Fibroblast of lung (primary cell): ENCODE results near the gene DLG2. TPM values are rescaled to one million over a fixed set of nuclear protein-coding genes. Genes with fewer than 3 reads are reported as not detected.

Source experiments
- DNase-seq, 2 donors: peaks; one replicate each; pipeline versions ENCODE4 v3.0.0 to v3.0.0-alpha.2; 2010; ENCODE audit warnings: low read depth in 2 of 2
- H2AFZ ChIP-seq: 2 replicates; pipeline ENCODE4 v1.5.1; 2012; ENCODE audit warnings: low read length, control low read depth, inconsistent platforms
- H3K27ac ChIP-seq: 2 replicates; pipeline ENCODE4 v1.5.1; 2011; ENCODE audit warnings: low read length, control low read depth; ENCODE audit not compliant: insufficient read depth
- H3K27me3 ChIP-seq: 2 replicates; pipeline ENCODE4 v1.5.1; 2011; ENCODE audit warnings: mild to moderate bottlenecking, low read length; ENCODE audit not compliant: control insufficient read depth, insufficient read depth
- H3K36me3 ChIP-seq: 2 replicates; pipeline ENCODE4 v1.5.1; 2011; ENCODE audit warnings: low read length; ENCODE audit not compliant: control insufficient read depth, insufficient read depth
- H3K4me1 ChIP-seq: 2 replicates; pipeline ENCODE4 v1.5.1; 2011; ENCODE audit warnings: low read length; ENCODE audit not compliant: control insufficient read depth, insufficient read depth; ENCODE audit errors: extremely low read depth
- H3K4me2 ChIP-seq: 2 replicates; pipeline ENCODE4 v1.5.1; 2011; ENCODE audit warnings: low read length, control low read depth; ENCODE audit not compliant: insufficient read depth; ENCODE audit errors: extremely low read depth
- H3K4me3 ChIP-seq, 4 experiments: fragments of 200-600 bp in 1 of 4; sonication (generic) in 1 of 4; replicated peaks in 1 of 4; 2 replicates each; pipeline ENCODE4 v1.5.1; 2011 to 2016; ENCODE audit warnings: low read length in 4 of 4, low read depth in 3 of 4, mild to moderate bottlenecking in 3 of 4, control low read depth in 2 of 4, inconsistent platforms in 1 of 4, mixed read lengths in 1 of 4; ENCODE audit not compliant: insufficient read depth in 1 of 4; ENCODE audit errors: control extremely low read depth in 1 of 4
- H3K79me2 ChIP-seq: 2 replicates; pipeline ENCODE4 v1.5.1; 2012; ENCODE audit warnings: mild to moderate bottlenecking, low read length, inconsistent platforms; ENCODE audit not compliant: control insufficient read depth, insufficient read depth
- H3K9ac ChIP-seq: 2 replicates; pipeline ENCODE4 v1.5.1; 2011; ENCODE audit warnings: mild to moderate bottlenecking, low read length, control low read depth; ENCODE audit not compliant: insufficient read depth
- H3K9me3 ChIP-seq: 2 replicates; pipeline ENCODE4 v1.5.1; 2012; ENCODE audit warnings: low read depth, low read length; ENCODE audit not compliant: control insufficient read depth, insufficient read depth
- H4K20me1 ChIP-seq: 2 replicates; pipeline ENCODE4 v1.5.1; 2011; ENCODE audit warnings: low read length; ENCODE audit not compliant: control insufficient read depth, insufficient read depth; ENCODE audit errors: extremely low read depth
- CTCF ChIP-seq, 2 donors: IDR thresholded peaks in 1 of 2; conservative IDR thresholded peaks in 1 of 2; 1 replicate in 1 of 2; 2 replicates in 1 of 2; pipeline ENCODE4 v1.5.1; 2011 to 2012; ENCODE audit warnings: low read length in 2 of 2, control low read depth in 1 of 2, inconsistent platforms in 1 of 2, low read depth in 1 of 2, mild to moderate bottlenecking in 1 of 2
- EZH2 ChIP-seq: IDR thresholded peaks from 2 replicates; pipeline ENCODE4 v1.5.1; 2012; ENCODE audit warnings: low read length, control low read depth, mild to moderate bottlenecking; ENCODE audit errors: missing control alignments
- polyA plus RNA-seq, 2 donors: library from polyadenylated mRNA; depleted of rRNA in 1 of 2; stranded (reverse) in 1 of 2; unstranded in 1 of 2; fragments of >200 nt; gene quantifications; 2 replicates each; pipeline ENCODE4 v1.2.1, GENCODE V29; 2011 to 2012; ENCODE audit warnings: missing spikeins in 1 of 2
- total RNA-seq: library from RNA; depleted of rRNA; stranded (reverse); fragments of >200 nt; gene quantifications from 2 replicates; pipeline ENCODE4 v1.2.1, GENCODE V29; 2014

The DLG2 gene
- total and polyA plus RNA-seq, 2 donors (not counting 1 experiment from before 2014, with no cell fraction given): 0.77 to 2.3 TPM

- H3K9ac ChIP-seq: no peak overlapping the region
- H3K27ac ChIP-seq: no peak overlapping the region
- no peaks in the 10 kb centered on the region for H4K20me1 ChIP-seq
- no peak for DNase-seq
- H2AFZ ChIP-seq: no peak overlapping the region
- no peaks in the 10 kb centered on the region for H3K27me3 ChIP-seq
- H3K36me3 ChIP-seq: no peaks in the 10 kb centered on the region
- H3K4me3 ChIP-seq: no peak overlapping the region
- no peaks in the 10 kb centered on the region for H3K9me3 ChIP-seq
- H3K4me1 ChIP-seq: no peaks in the 10 kb centered on the region
- H3K79me2 ChIP-seq: no peaks in the 10 kb centered on the region
- no peak for TF ChIP-seq CTCF (conservative IDR thresholded peaks at IDR 0.05 in 1 of 2, IDR thresholded peaks at IDR 0.05 in 1 of 2; ENCODE audit: low read depth in 1 of 2, low read length in 2 of 2)
- TF ChIP-seq EZH2: no peak
- H3K4me2 ChIP-seq: no peak overlapping the region
Observed at GRCh38 chr11:84671325-84671999, 955.7 kb downstream of the DLG2 start.

GRCh38 chr11:84663731-84664130, 963.4 kb downstream of the DLG2 start:
- TF ChIP-seq CTCF (conservative IDR thresholded peaks at IDR 0.05 in 1 of 2, IDR thresholded peaks at IDR 0.05 in 1 of 2; ENCODE audit: low read depth in 1 of 2, low read length in 2 of 2) (no peak), EZH2 (no peak)
- no peak overlapping the region for H3K27ac ChIP-seq
- no peak overlapping the region for H3K9ac ChIP-seq
- no peaks in the 10 kb centered on the region for H3K9me3 ChIP-seq
- no peaks in the 10 kb centered on the region for H3K79me2 ChIP-seq
- H3K36me3 ChIP-seq: no peaks in the 10 kb centered on the region
- no peak overlapping the region for H3K4me2 ChIP-seq
- no peaks in the 10 kb centered on the region for H4K20me1 ChIP-seq
- no peak overlapping the region for H3K4me3 ChIP-seq
- DNase-seq: no peak
- no peak overlapping the region for H2AFZ ChIP-seq
- no peaks in the 10 kb centered on the region for H3K4me1 ChIP-seq
- no peaks in the 10 kb centered on the region for H3K27me3 ChIP-seq

GRCh38 chr11:84660257-84660977, 966.7 kb downstream of the DLG2 start:
- Histone ChIP-seq H3K9me3 (no peaks in the 10 kb centered on the region), H3K4me1 (no peaks in the 10 kb centered on the region), H3K27me3 (no peaks in the 10 kb centered on the region), H3K79me2 (no peaks in the 10 kb centered on the region), H3K9ac (no peak overlapping the region), H3K27ac (no peak overlapping the region), H4K20me1 (no peaks in the 10 kb centered on the region), H3K36me3 (no peaks in the 10 kb centered on the region), H2AFZ (no peak overlapping the region), H3K4me2 (no peak overlapping the region), H3K4me3 (no peak overlapping the region)
- no peak for DNase-seq
- TF ChIP-seq EZH2 (no peak), CTCF (conservative IDR thresholded peaks at IDR 0.05 in 1 of 2, IDR thresholded peaks at IDR 0.05 in 1 of 2; ENCODE audit: low read depth in 1 of 2, low read length in 2 of 2) (no peak)
